HG03457 (cell line): Measurements from ENCODE around the gene MTA1.

ENCODE experiments used
- ATAC-seq: cut with Tn5 transposase; IDR thresholded peaks from one replicate; pipeline ENCODE4 v1.9.1; 2021; ENCODE audit warnings: moderate number of reproducible peaks; ENCODE audit not compliant: unreplicated experiment

Gene MTA1

DNA sequence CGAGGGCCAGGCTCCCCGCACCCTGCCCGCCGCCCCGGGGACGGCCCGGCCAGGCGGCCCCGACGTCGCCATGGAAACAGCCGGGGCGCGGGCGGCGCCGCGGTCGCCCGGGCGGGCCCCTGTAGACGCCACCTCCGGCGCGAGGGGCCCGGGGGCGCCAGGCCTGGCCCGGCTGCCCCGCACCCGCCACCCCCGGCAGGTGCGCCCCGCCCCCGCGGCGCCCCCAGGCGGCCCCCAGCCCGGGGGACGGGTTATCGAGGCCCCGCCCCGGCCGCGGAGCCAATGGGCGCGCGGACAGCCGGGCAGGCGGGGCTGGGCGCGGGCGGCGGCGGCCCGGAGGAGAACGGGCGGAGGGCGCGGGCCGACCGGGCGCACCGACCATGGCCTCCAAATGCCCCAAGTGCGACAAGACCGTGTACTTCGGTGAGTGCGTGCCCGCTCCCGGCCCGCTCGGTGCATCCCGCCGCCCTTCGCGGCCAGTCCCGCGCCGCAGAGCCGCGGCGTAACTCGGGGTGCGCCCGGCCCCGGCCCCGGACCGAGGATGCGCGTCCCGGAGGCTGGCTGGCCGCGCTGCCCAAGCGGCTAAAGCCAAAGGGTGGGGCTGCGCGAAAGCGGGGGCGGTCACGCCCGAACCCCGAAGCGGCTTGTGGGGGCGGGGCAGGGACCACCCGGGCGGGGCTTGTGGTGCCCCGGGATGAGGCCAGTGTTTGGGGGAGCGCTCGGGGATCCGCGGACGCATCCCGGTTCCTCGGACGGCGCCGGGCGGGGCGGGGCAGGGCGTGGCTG is 55.0 kb downstream of the MTA1 start, which contains the start of gene CRIP2:
Gene CRIP2, plus strand, starts transcription at position 339 of the 786 bp plus-strand sequence. Its CDS starts 42 bp downstream, at position 381.
- ATAC-seq = no peak

GRCh38 chr14:105475269-105476096 is 55.9 kb downstream of the MTA1 start:
- ATAC-seq = no peak

DNA sequence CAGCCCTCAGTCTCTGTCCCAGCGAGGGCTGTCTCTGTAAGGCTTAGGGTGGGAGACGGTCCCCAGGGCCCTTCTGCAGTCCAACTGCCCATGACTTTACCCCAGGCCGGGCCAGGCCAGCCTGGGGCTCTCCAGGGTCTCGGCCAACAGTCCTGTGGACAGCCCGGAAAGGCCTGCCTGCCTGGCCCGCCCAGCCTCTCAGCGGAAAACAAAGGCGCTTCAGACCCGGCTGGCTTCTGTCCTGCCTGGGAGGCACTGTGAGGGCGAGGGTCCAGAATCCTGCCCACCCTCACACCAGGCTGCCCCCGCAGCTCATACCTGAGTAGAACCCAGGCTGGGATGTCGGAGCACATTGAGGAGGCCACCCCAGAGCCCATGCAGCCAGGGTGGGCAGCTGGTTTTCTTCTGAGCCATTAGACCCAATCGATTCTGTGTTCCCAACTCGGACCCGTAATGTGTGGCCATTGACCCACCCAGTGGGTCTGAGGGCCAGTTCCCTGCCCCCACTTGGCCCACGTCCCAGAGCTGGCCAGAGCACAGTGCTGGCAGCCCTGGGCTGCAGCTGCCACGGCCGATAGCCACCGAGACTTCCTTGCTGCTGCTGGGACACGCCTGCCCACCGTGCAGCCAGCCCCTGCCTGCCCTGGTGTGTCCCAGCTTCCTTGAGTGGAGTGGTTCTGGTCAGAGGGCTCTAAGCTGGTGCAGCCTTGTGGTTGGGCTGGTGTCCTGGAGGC is 56.6 kb downstream of the MTA1 start:
- ATAC-seq = no peak

DNA sequence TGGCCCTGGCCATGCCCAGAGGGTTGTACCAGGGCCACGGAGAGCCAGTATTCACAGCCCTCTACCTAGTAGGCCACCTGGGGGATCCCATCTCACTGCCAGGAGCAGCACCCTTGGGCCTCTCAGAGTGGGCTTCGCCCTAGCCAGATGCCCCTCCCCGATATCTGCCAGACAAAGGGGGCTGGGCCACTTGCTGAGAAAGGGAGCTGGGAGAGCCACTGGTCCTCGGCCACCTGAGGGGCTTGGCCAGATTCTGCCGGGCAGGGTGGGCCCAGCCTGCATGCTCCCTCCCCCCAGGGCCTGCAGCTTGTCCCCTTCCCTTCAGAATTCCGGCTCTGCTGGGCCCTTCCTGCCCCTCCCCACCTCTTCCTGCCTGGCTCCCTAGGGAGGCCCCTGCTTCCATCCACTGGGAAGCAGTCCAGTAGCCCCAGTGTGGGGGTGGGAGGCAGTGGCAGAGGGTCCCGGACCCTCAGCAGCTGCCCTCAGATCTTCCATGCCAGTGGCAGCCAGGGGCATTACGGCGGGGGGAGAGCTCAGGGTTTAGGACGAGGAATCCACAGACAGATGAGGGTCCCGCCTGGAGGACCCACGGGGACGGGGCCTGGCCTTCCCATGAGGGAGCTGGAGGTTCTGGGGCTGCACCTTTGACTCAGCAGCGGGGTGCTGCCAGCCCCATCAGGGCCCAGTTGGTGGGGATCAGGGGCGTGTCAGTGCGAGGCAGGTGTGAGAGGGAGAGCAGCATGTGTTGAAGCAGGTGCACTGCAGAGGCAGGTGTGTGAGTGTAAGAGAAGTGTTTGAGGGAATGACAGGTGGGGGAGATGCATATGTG is 57.4 kb downstream of the MTA1 start:
- ATAC-seq = no peak

GRCh38 chr14:105477660-105478397 is 58.2 kb downstream of the MTA1 start:
- ATAC-seq = no peak

DNA sequence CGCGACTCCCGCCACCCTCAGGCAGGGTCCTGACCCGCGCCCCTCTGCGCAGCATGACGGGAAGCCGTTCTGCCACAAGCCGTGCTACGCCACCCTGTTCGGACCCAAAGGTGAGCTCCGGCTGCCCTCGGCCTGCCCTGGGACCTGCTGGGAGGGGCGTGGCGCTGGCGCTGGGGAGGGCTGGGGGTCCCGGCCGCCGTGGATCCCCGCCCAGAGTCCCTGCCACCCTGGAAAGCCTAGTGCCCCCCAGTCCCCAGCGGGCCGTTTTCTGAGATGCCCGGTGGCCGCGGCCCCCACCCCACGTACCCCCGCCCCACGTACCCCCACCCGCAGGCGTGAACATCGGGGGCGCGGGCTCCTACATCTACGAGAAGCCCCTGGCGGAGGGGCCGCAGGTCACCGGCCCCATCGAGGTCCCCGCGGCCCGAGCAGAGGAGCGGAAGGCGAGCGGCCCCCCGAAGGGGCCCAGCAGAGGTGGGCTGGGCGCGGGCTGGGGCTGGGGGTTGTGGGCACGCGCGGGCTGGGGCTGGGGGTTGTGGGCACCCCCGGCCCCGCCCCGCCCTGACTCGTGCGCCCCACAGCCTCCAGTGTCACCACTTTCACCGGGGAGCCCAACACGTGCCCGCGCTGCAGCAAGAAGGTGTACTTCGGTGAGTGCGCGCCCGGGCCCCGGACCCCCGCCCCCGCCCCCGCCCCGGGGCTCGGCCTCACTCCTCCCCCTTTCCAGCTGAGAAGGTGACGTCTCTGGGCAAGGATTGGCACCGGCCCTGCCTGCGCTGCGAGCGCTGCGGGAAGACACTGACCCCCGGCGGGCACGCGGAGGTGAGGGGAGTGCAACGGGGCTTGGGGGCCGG is 59.0 kb downstream of the MTA1 start:
- ATAC-seq = no peak

DNA sequence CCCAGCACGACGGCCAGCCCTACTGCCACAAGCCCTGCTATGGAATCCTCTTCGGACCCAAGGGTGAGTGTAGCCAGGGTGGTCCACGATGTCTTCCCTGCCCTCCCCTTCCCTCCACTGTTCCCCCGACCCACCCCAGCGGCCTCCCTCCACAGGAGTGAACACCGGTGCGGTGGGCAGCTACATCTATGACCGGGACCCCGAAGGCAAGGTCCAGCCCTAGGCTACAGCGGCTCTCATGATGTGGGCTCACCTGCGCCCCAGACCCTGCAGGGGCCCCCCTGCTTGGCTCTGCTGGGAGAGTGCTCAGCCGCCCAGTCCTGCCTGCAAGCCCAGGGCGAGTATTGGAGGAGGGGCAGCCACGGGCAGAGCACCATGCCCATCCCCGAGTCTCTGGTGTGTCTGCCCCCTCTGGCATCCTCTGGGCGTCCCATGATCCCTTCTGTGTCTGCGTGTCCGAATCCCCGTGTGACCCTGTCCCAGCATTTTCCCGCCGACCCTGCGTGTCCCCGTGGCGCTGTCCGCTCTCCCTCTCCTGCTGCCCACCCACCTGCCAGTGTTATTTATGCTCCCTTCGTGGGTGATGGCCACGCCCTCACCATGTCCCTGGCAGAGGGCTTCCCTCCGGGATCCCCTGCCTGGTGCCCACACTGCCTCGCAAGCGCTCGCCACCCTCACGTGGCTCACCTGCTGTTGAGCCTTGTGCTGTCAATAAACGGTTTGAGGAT is 60.0 kb downstream of the MTA1 start:
- no peak for ATAC-seq

- ATAC-seq = no peak
Observed at GRCh38 chr14:105480199-105480746, 60.6 kb downstream of the MTA1 start.

DNA sequence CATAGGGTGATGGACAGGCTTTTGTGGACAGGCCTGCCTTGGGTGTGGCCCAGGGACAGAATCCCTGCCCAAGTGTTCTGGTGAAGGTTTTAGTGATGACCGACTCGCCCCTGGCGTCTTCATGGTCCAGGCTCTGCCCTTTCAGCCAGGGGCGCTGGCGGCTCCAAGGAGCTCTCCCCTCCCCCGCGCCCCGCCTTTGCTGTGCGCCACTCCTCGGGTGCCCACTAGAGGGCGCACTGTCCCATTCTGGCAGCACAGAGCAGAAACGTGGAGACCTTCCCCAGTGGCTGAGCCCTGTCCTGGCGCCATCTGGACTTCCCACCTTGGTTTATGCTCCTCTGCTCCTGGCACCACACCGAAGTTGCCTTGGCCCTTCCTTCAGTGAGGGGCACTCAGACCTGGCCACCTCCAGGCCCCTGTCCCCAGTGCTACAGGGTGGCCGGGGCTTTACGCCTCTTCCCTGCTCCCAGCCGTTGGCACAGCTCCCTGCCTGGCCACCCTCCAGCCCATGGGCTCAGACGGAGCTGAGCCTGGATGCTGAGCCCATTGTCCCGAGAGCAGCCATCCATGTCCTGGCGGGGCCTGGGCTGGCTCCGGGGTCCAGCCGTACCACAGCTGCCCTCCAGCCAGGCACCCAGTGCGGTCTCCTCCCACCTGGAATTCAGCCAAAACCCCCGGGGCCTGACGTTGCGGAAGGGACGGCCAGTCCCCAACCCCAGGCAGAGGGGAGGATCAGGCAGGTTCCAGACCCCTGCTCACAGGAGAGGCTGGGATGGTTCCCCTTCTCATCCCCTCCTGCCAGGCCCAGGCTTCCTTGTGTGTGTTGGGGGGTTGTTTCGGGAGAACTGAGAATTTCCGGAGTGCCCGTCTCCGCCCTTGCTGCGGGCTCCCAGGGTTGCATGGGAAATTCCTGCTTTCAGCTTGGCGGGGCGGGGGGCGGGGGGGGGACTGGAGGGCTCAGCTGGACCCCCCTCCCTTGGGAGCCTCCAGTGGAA is 61.5 kb downstream of the MTA1 start:
- ATAC-seq = no peak

- peak; percentile 45 for ATAC-seq
Observed at GRCh38 chr14:105481886-105482457, 62.3 kb downstream of the MTA1 start.

DNA sequence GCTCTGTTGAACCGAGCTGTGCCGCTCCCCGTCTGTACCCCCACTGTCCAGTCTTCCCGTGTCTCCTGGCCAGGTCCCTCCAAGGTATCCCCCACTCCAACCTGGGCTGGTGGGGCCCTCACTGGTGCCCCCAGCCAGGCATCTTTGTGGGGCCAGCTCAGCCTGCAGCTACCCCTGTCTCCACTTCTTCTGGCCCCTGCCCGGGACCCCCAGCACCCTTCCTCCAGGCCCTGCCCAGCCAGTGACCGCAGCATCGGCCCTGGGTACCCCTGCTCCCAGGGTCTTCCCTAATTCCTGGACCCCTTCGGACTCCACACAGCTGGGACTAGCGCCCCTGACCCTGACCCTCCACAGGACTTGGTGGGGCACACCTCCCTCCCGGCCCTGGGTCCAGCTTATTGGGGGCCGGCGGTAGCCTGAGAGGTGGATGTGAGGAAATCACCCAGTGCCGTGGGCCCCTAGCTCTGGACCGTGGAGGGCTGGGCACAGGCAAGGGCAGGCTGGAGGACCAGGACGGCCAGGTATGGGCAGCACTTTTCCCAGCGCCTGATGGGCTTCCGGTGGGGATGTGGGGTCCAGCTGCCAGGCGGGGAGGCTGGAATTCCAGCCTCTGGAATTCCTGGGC is 63.0 kb downstream of the MTA1 start:
- no peak for ATAC-seq

GRCh38 chr14:105483300-105484068 is 63.9 kb downstream of the MTA1 start:
- ATAC-seq = no peak

DNA sequence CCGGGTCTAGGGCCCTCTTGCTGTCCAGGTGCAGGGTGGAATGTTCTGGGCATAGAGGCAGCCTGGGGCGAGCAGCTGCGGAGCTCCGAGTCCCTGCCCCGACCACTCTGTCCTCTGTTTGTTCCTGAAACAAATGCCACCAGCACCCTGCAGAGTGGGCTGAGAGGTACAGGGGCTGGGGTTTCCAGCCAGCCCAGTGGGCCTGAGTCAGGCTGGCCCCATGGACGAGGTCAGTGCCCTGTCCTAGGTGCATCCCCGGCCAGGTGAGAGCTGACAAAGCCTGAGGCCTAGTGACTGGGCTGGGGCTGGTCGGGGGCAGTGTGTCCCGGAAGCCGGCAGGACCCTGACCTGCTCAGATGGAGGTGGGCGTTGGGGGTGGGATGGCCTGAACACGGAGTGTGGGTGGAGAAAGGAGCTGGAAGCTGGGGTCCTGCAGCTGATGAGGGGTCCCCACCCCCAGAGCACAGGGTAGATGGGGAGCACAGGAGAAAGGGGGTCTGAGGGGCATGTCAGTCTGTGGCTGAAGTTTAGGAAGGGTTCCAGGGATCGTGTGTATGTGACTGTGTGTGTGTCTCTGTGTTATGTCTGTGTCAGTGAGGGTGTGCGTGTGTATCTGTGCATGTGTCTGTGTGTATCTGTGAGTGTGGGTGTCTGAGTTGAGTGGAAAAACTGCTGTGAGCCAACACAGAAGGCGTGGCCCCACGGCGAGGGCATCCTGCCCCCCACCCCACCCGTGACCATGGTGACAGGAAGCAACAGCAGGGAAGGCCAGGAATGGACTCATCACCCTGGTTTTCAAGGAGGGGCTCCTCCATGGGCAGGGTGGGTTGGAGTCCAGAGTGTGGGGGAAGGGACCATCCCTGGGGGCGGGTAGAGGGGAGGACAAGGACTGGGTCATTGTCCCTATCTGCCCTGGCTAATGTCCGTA is 64.7 kb downstream of the MTA1 start:
- ATAC-seq = no peak

GRCh38 chr14:105484997-105485393 is 65.4 kb downstream of the MTA1 start:
- ATAC-seq = no peak
